ENCODE measurements around the gene KCNG2.

KCNG2 gene

DNA sequence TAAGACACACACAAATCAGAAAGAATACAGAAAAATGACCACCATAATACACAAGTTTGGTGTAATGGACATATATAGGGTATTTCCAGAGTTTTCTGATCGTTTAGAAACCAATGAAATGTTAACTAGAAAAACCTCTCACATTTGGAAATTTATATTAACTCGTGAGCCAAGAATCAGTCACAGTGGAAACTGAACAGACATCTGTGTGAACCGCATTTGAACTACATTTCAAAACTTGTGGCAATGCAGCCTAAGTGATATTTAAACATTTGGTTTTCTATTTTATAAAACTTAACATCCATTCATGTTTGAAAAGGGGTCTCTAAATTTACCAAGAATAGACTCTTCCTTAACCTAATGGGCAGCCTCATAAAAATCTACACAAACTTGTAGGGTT lies 29.0 kb upstream of the KCNG2 start:
- DNase-seq (ENCODE audit: low read depth): no peak

- no peak for DNase-seq (ENCODE audit: low read depth)
Measured at GRCh38 chr18:79769698-79770500, 27.8 kb upstream of the KCNG2 start.

DNA sequence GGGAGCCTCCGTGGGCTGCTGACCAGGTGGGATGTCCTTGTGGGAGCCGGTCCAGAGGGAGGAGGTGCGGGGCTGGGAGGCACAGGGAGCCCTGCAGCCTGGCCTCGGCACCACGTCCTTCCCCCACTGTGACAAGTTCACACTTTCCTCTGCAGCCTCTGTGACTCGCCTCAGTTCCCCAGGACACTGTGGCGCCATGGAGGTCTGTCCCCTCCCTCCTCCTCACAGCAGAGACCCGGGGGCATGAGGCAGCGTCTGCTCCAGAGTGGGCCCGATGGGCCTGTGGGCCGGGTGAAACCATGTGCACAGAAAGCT lies 27.3 kb upstream of the KCNG2 start:
- DNase-seq (ENCODE audit: low read depth): no peak

DNA sequence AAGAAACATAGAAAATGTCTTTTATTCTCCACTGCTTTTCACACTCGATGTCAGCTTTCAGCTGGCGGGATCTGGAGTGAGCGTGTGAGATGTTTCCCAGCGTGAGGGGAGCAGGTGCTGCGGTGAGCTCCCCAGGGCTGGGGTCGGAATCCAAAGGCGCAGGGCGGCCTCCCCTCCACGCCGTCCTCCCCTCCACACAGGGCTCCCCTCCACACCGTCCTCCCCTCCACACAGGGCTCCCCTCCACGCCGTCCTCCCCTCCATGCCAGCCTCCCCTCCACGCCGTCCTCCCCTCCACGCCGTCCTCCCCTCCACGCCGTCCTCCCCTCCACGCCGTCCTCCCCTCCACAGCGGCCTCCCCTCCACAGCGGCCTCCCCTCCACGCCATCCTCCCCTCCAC lies 26.9 kb upstream of the KCNG2 start:
- DNase-seq (ENCODE audit: low read depth): no peak

DNA sequence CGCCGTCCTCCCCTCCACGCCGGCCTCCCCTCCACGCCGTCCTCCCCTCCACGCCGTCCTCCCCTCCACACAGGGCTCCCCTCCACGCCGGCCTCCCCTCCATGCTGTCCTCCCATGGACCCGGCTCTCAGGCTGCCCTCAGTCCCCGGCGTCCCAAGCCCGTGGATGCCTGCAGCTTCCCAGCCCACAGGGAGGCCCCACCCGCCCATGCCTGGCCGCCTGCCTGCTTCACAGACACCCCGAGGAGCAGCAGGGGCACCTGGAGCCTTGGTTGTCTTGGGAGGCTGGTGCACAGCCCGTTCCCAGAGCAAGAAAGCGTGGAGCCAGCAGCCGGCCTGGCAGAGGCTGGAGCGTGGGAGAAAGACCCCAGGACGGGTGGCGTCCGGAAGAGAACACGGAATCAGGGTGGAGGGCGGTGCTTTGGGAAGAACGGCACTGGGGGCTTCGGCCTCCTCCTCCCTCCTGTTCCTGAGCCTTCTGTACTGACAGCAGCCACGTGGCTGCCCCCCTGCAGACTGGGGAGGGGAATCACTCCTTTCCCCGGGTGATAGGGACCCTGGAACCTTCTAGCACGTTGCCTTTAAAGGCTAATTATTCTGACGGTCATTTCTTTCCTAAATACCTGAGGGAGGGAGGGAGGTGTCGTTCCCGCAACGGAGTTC lies 26.2 kb upstream of the KCNG2 start:
- DNase-seq (ENCODE audit: low read depth): no peak

GRCh38 chr18:79772108-79772864 lies 25.5 kb upstream of the KCNG2 start:
- no peak for DNase-seq (ENCODE audit: low read depth)

- DNase-seq (ENCODE audit: low read depth): no peak
Measured at GRCh38 chr18:79772865-79773696, 24.7 kb upstream of the KCNG2 start.

DNA sequence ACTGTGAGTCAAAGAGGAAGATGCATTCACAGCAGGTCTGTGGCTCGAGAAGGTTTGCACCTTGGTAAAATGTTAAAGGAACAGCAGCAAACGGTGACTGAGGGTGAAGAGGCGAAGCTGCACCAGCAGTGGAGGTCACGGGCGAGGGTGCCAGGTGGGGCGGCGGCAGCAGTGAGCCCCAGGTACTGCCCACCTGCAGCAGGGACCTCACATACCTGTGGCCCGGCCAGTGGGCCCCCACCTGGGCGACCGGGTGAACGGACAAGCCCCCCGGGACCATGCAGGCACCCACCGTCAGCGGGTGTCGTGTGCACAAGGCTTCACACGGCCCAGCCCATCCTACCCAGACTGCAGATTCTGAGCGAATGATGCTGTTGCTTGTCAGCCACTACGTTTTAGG lies 23.6 kb upstream of the KCNG2 start:
- DNase-seq (ENCODE audit: low read depth): no peak

DNA sequence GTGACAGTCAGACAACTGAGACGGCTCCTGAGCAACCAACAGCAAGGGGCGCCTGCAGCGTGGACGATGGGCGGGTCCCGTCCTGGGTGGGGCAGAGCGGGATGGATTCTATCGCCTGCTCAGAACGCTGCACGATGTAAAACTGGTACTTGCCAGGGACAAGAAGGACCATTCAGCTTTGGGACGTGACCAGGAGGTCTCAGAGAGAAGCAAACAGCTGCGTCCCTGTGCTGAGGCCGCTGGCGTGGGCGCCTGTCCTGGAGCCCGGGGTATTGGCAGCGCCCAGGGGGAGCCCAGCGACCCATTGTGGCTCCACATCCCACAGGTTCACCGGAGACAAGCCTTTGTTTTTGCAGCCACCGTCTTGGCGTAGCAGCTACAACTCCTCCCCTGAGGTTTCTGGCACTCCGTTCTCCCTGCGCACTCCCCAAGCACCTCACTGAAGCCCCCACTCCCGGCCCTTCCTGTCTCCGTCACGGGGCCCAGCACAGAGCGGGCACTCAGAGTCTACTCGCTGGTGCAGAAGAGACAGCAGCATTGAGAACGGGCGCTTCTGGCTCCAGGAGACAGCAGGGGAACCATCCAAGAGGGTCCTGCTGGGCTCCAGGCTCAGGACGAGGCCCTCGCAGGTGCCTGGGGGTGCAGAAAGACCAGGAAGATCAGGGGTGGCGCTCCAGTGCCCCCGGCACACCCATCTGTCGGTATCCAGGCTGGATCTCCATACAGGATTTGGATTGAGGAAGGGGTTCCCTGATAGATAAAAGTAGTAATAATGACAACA lies 22.1 kb upstream of the KCNG2 start:
- DNase-seq (ENCODE audit: low read depth): no peak

GRCh38 chr18:79776674-79777073 lies 21.1 kb upstream of the KCNG2 start:
- no peak for DNase-seq (ENCODE audit: low read depth)

DNA sequence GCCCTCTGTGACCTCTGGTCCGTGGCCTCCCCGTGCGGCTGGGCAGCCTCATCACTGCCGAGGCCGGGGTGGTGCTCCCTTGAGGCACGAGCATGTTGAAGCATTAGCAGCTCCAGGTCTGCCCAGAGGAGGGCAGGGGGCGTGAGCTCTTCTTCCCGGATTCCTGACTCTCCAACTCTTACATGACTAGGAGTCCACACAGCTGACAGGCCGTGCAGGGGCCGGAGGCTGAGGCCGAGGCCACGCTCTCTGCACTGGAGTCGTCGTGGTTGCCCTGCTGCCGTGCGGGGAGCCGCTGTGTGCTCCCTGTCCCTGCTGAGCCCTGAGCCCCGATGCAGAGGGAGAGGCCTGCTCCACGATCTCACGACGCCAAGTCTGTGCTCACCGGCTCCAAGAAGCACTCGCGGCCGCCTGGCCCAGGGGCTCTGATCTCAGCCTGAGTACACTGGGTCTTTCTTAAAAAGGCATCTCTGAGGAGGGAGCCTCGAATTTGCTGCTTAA lies 19.4 kb upstream of the KCNG2 start:
- no peak for DNase-seq (ENCODE audit: low read depth)

DNA sequence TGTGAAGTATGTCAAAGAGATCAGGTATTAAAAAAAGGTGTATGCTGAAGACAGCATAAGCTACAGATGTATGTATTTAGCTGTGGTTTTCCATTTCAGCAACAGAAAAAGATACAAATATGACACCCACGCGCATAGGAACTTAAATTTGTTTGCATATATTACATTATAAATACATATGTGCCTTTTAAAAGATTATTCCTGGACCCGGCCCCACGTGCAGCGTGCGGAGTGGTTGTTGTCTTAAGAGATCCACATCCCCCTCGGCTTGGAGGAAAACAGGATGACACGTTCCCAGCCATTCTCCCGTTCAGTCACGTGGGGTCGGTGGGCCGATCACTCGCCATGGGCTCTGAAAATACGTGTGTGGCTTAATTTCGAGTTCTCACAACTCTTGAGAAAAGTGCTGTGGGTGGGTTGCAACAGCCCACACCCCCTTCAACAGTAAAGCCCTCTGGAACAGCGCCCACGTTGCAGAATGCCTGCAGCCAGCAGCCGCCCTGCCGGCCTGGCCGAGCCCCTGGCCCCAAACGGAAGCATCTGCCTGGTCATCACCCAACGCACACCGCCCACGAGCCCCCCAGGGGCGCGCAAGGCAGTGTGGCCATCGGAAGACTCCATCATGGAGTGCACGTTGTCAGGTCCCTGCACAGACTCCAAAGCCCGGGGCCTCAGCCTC lies 18.6 kb upstream of the KCNG2 start:
- DNase-seq (ENCODE audit: low read depth): no peak

- DNase-seq (ENCODE audit: low read depth): no peak
Measured at GRCh38 chr18:79779700-79780190, 18.0 kb upstream of the KCNG2 start.

- DNase-seq (ENCODE audit: low read depth): no peak
Measured at GRCh38 chr18:79780547-79780946, 17.2 kb upstream of the KCNG2 start.

DNA sequence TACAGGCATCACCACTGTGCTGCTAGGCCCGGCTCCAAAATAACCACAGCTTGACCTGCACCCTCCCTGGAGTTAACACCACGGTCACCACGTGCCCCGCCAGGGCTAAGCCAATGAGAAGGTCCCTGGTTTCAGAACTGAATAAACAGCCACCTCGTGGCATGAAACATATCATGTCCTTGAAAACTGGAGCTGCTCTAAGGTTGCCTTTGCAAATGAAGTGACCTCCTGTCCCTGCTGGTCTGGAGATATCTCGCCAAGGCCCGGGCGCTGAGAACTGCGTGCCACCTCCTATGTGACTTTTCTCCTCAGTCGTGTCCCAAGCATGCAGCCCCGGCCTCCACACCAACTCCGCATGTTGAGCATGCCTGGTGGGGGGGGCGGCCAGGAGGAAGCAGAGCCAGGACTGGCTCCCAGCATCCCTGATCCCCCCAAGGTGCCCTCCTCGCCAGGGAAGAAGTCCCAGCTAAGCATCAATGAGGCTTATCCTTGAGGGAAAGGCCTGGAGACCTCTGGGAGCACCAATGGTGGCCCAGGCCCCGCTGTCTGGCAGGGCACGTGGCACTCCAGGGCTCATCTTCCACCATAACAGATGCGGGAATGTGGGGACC lies 16.3 kb upstream of the KCNG2 start:
- no peak for DNase-seq (ENCODE audit: low read depth)

- DNase-seq (ENCODE audit: low read depth): no peak
Measured at GRCh38 chr18:79782566-79783308, 15.0 kb upstream of the KCNG2 start.

DNA sequence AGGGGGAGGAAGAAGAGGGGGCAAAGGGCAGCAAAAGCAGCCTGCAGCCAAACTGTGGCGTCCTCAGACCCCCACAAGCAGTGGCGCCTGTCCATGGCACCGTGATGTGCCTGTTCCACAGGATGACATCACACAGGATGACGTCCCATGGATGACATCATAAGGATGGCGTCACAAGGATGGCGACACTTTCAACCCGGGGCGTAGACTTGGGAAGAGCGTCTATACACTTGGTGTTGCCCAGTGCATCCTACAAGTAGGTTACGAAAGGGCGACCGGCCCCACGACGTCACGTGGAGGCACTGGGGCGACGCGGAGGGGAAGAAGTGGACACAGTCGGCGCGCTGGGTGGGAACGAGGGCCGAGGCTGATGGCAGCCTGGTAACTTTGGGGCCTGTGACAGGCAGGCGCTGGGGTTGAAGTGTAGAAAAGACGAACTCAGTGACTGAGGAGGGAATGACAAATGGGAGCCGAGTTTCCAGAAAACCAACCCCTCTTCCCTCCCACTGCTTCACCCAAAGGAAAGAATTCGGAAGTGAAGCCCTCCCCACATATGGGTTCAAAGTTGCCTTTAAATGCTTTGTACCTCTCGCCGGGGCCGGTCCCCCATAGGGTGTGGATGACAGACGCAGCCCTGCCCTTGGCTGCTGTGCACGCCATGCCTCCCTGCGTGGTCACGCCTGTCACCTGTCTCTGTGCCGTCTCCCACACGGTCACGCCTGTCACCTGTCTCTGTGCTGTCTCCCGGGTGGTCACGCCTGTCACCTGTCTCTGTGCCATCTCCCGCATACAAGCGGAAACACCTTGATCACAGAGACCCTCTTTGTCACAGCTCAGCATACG lies 13.4 kb upstream of the KCNG2 start:
- DNase-seq (ENCODE audit: low read depth): no peak

DNA sequence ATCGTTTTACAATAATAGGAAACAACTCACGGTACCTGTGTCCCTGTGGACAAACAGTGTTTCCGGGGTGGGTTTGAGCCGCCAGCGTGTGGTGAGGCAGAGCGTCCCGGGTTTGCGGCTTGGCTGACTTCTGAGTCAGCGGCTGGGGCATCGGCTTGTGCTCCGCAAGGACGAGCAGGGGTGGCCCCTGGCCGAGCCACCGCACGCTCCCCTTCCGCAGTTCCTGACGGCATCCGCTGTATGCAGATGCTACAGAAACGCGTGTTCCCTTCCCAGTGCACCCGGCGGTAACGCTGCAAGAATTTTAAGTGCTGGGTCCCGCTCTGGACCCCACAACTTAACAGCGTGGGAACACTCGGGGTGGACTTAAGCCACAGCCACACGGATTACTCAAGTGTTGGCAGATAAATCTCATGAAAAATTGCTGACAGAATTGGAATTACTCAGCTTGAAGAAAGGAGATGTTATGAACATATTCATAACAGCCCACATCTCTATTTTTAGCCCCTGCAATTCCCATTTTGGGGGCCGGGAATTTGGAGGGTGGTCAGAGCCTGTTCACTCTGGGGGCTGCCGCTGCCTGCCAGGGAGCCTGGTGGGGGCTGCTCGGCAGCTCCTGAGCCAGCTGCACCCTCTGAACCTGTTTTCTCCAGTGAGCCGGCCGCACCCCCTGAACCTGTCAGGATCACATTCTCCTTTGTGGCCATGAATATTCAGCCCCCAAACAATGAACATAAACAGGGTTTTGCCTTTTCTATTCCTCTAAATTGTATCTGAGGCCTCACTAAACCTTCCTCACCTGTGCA lies 12.6 kb upstream of the KCNG2 start:
- DNase-seq (ENCODE audit: low read depth): peak; percentile 9

Data from GM04504 (cell line).